Measurements from ENCODE around the gene DNAJB7. TPM values are rescaled to one million over a fixed set of nuclear protein-coding genes. Genes with fewer than 3 reads are reported as not detected.
A peak's percentile ranks its signal among the peaks of the same experiment; 100 is the strongest.

The DNAJB7 gene
- total and polyA plus RNA-seq, 4 donors, result 0.15 TPM; not detected in 3

DNA sequence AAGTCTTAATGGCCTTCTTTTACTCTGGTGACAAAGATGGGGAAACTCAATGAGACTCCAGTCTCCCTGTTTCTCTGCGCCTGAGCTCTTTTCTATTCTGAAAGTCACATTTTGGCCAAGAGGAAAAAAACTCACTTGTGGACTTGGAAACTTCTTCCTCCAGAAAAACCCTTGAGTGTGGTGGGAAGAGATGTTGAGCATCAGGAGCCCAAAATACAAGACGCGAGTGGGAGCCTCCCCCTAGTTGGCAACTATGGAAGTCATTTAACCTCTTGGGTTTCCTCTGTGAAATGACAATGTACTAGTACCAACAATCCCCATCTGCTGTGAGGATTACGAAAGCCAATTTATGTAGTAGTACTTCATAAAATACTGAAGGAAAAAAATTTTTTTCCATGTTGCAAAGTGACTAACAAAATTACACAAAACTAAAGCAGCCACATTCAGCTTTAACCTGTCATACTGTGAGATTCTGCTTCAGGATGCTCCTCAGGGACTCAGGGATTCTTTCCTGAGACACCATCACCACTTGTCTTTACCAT, 42.2 kb downstream of the DNAJB7 start:
- H3K27ac ChIP-seq (ENCODE audit: low read depth in 1 of 2, low read length in 2 of 2), result peak overlapping the region; percentile 39 to 67

DNA sequence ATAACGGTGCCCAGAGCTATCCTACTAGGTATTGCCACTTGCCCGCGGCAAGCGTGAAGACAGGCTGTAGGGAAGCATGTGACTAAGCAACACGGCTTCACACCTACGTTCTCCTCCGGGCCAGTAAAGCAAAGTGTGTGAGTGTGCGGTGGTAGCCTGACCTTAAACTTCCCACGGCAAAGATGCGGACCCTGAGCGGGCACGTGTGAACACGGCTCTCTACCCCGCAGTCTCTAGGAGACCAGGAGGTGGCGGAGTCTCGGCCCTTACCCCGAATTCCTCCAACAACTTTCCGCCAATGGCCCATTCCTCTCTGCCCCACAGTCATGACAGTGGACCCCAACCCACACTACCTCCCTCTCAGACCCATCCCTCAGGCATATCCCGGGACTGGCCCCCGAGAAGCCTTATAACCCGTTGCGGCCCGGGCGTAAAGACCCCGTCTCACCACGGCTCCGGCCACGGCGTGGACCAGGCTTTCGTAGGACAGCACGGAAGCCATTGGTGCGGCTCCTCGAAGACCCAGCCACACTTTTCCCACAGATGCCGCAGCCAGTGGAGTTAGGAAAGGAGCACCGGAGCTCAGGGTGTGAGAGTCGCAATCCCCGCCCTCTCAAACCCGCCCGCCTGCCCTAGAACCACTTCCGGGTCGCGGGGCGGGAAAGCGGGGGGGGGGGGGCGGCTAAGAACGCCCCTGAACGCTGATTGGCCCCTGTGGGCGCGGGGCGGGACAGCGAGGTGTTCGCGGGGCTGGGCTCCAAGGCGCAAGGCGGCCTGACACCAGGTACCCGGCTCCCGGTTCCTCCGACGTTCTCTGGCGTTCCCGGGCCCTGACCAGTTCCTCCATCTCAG, 42.9 kb downstream of the DNAJB7 start, which contains the start of gene SLC25A17:
TSS of gene SLC25A17 (minus strand) at position 600 of the 852 bp plus-strand sequence. CDS start at position 502, 98 bp downstream.
- H3K27me3 ChIP-seq (ENCODE audit: control insufficient read depth in 4 of 4, insufficient read depth in 4 of 4, low read length in 3 of 4), result no peaks in the 10 kb centered on the region
- H3K27ac ChIP-seq (ENCODE audit: low read depth in 1 of 2, low read length in 2 of 2), result peak within 1 kb of the TSS; percentile 60 to 77
- DNase-seq (ENCODE audit: low spot score), result peak; percentile 96
- H3K4me3 ChIP-seq (ENCODE audit: low read depth in 1 of 3, low read length in 3 of 3), result peak within 1 kb of the TSS; percentile 66 to 94 (median 87)
- peak within 1 kb of the TSS; percentile 61 to 86 for H3K9ac ChIP-seq (ENCODE audit: low read depth in 1 of 2, low read length in 2 of 2)
- WGBS, result under 1% methylated on average over 61 of the region's 61 CpGs
- H3K36me3 ChIP-seq (ENCODE audit: control insufficient read depth in 4 of 4, insufficient read depth in 3 of 4, low read depth in 1 of 4, low read length in 3 of 4), result peaks cover 0 to 12% (median 5%) of the 10 kb centered on the region in 4 donors
- peaks cover 3 to 27% (median 18%) of the 10 kb centered on the region in 4 donors for H3K4me1 ChIP-seq (ENCODE audit: control insufficient read depth in 4 of 4, insufficient read depth in 4 of 4, low read length in 3 of 4)
- TF ChIP-seq EGR1 (IDR thresholded peaks at IDR 0.05; ENCODE audit: low read depth in 2 of 2) (peak; percentile 65 to 80), YY1 (IDR thresholded peaks at IDR 0.05) (peak; percentile 25), RXRA (IDR thresholded peaks at IDR 0.05) (peak in 1 of 2 donors; percentile 6), RAD21 (IDR thresholded peaks at IDR 0.05) (peak in 1 of 2 donors; percentile 51), JUND (IDR thresholded peaks at IDR 0.05) (no peak), FOXA1 (IDR thresholded peaks at IDR 0.05) (no peak), GABPA (IDR thresholded peaks at IDR 0.05 in 1 of 2, conservative IDR thresholded peaks at IDR 0.05 in 1 of 2) (peak; percentile 65 to 82), SP1 (IDR thresholded peaks at IDR 0.05) (no peak)
- TF ChIP-seq, protein P1, sequence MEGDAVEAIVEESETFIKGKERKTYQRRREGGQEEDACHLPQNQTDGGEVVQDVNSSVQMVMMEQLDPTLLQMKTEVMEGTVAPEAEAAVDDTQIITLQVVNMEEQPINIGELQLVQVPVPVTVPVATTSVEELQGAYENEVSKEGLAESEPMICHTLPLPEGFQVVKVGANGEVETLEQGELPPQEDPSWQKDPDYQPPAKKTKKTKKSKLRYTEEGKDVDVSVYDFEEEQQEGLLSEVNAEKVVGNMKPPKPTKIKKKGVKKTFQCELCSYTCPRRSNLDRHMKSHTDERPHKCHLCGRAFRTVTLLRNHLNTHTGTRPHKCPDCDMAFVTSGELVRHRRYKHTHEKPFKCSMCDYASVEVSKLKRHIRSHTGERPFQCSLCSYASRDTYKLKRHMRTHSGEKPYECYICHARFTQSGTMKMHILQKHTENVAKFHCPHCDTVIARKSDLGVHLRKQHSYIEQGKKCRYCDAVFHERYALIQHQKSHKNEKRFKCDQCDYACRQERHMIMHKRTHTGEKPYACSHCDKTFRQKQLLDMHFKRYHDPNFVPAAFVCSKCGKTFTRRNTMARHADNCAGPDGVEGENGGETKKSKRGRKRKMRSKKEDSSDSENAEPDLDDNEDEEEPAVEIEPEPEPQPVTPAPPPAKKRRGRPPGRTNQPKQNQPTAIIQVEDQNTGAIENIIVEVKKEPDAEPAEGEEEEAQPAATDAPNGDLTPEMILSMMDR (IDR thresholded peaks at IDR 0.05; ENCODE audit: low read depth, low read length, missing input control), result peak; percentile 23
- TF ChIP-seq, protein P2, sequence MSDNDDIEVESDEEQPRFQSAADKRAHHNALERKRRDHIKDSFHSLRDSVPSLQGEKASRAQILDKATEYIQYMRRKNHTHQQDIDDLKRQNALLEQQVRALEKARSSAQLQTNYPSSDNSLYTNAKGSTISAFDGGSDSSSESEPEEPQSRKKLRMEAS (IDR thresholded peaks at IDR 0.05), result peak; percentile 69
- no peaks in the 10 kb centered on the region for H3K9me3 ChIP-seq (ENCODE audit: control insufficient read depth in 4 of 4, low read length in 3 of 4)

More for the DNA sequence above, 42.2 kb downstream of the DNAJB7 start:
- H3K4me3 ChIP-seq (ENCODE audit: low read depth in 1 of 3, low read length in 3 of 3), result peak overlapping the region; percentile 52 to 73 (median 66)
- H3K9me3 ChIP-seq (ENCODE audit: control insufficient read depth in 4 of 4, low read length in 3 of 4), result no peaks in the 10 kb centered on the region
- peaks cover 3 to 27% (median 18%) of the 10 kb centered on the region in 4 donors for H3K4me1 ChIP-seq (ENCODE audit: control insufficient read depth in 4 of 4, insufficient read depth in 4 of 4, low read length in 3 of 4)
- peak overlapping the region; percentile 34 to 86 for H3K9ac ChIP-seq (ENCODE audit: low read depth in 1 of 2, low read length in 2 of 2)
- TF ChIP-seq EGR1 (IDR thresholded peaks at IDR 0.05; ENCODE audit: low read depth in 2 of 2) (peak in 1 of 2 donors; percentile 5), YY1 (IDR thresholded peaks at IDR 0.05) (peak; percentile 4), TAF1 (conservative IDR thresholded peaks at IDR 0.05) (no peak), JUND (IDR thresholded peaks at IDR 0.05) (no peak)
- no peak for DNase-seq (ENCODE audit: low spot score)
- 10% methylated on average over 4 of the region's 4 CpGs for WGBS
- peaks cover 0 to 12% (median 5%) of the 10 kb centered on the region in 4 donors for H3K36me3 ChIP-seq (ENCODE audit: control insufficient read depth in 4 of 4, insufficient read depth in 3 of 4, low read depth in 1 of 4, low read length in 3 of 4)
- H3K27me3 ChIP-seq (ENCODE audit: control insufficient read depth in 4 of 4, insufficient read depth in 4 of 4, low read length in 3 of 4), result no peaks in the 10 kb centered on the region

DNA sequence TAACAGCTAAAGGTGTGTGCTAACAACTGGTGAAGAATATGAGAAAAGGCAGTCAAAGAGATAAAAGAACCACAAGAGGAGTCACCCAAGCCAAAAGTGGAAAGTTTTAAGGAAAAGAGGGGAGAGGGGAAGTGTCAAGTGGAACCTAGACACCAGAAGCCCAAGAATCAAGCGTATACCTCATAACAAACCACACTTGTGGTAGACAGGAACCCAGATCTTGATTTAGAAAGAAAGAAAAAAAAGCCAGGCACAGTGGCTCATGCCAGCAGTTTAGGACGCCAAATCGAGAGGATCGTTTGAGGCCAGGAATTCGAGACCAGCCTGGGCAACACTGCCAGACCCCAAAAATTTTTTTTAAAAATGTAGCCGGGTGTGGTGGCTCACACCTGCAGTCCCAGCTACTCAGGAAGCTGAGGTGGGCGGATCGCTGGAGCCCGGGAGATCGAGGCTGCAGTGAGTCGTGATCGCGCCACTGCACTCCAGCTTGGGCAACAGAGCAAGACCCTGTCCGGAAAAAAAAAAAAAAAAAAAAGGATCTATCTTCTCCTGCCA, 43.6 kb downstream of the DNAJB7 start:
- H3K27ac ChIP-seq (ENCODE audit: low read depth in 1 of 2, low read length in 2 of 2), result no peak overlapping the region
- TF ChIP-seq TAF1 (conservative IDR thresholded peaks at IDR 0.05) (no peak), RXRA (IDR thresholded peaks at IDR 0.05) (no peak), EGR1 (IDR thresholded peaks at IDR 0.05; ENCODE audit: low read depth in 2 of 2) (no peak), HNF4G (IDR thresholded peaks at IDR 0.05) (no peak), JUND (IDR thresholded peaks at IDR 0.05) (no peak), FOXA2 (IDR thresholded peaks at IDR 0.05) (no peak), HNF4A (conservative IDR thresholded peaks at IDR 0.05) (no peak)
- TF ChIP-seq, protein P3, sequence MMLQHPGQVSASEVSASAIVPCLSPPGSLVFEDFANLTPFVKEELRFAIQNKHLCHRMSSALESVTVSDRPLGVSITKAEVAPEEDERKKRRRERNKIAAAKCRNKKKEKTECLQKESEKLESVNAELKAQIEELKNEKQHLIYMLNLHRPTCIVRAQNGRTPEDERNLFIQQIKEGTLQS (IDR thresholded peaks at IDR 0.05), result no peak
- TF ChIP-seq, protein P2 (IDR thresholded peaks at IDR 0.05), result no peak
- TF ChIP-seq, protein P1 (IDR thresholded peaks at IDR 0.05; ENCODE audit: low read depth, low read length, missing input control), result no peak
- H3K27me3 ChIP-seq (ENCODE audit: control insufficient read depth in 4 of 4, insufficient read depth in 4 of 4, low read length in 3 of 4), result no peaks in the 10 kb centered on the region
- peaks cover 3 to 27% (median 18%) of the 10 kb centered on the region in 4 donors for H3K4me1 ChIP-seq (ENCODE audit: control insufficient read depth in 4 of 4, insufficient read depth in 4 of 4, low read length in 3 of 4)
- no peak for DNase-seq (ENCODE audit: low spot score)
- peak overlapping the region; percentile 66 to 94 (median 87) for H3K4me3 ChIP-seq (ENCODE audit: low read depth in 1 of 3, low read length in 3 of 3)
- 17% methylated on average over 14 of the region's 14 CpGs for WGBS
- H3K9ac ChIP-seq (ENCODE audit: low read depth in 1 of 2, low read length in 2 of 2), result peak overlapping the region in 1 of 2 donors; percentile 61
- peaks cover 0 to 5% (median 3%) of the 10 kb centered on the region in 4 donors for H3K36me3 ChIP-seq (ENCODE audit: control insufficient read depth in 4 of 4, insufficient read depth in 3 of 4, low read depth in 1 of 4, low read length in 3 of 4)
- no peaks in the 10 kb centered on the region for H3K9me3 ChIP-seq (ENCODE audit: control insufficient read depth in 4 of 4, low read length in 3 of 4)

All from liver (tissue), 9 donors.